Osteoblast (primary cell): ENCODE results near the gene DPYSL4. TPM values are rescaled to one million over a fixed set of nuclear protein-coding genes. Genes with fewer than 3 reads are reported as not detected.

Experiments
- DNase-seq: peaks from one replicate; pipeline ENCODE4 v3.0.0; 2011; ENCODE audit warnings: low spot score, mixed read lengths; ENCODE audit not compliant: insufficient read length; ENCODE audit errors: missing footprints
- H2AFZ ChIP-seq: 2 replicates; pipeline ENCODE4 v1.6.0; 2011; ENCODE audit warnings: mild to moderate bottlenecking, low read length
- H3K27ac ChIP-seq: 2 replicates; pipeline ENCODE4 v1.5.1; 2011; ENCODE audit warnings: mild to moderate bottlenecking, low read depth, low read length, moderate library complexity
- H3K27me3 ChIP-seq: 2 replicates; pipeline ENCODE4 v1.6.0; 2012; ENCODE audit warnings: mild to moderate bottlenecking, control low read depth, inconsistent platforms, low read length, moderate library complexity; ENCODE audit not compliant: insufficient read depth
- H3K36me3 ChIP-seq: 2 replicates; pipeline ENCODE4 v1.5.1; 2011; ENCODE audit warnings: mild to moderate bottlenecking, low read length, control low read depth, moderate library complexity; ENCODE audit not compliant: insufficient read depth
- H3K4me1 ChIP-seq: 2 replicates; pipeline ENCODE4 v1.5.1; 2011; ENCODE audit warnings: mild to moderate bottlenecking, low read length, control low read depth, moderate library complexity; ENCODE audit not compliant: insufficient read depth
- H3K4me2 ChIP-seq: 2 replicates; pipeline ENCODE4 v1.6.0; 2011; ENCODE audit warnings: mild to moderate bottlenecking, low read length; ENCODE audit not compliant: insufficient read depth
- H3K4me3 ChIP-seq: fragments of 200-600 bp; sonication (generic); 3 replicates; pipeline ENCODE4 v1.5.1; 2012; ENCODE audit warnings: mild to moderate bottlenecking, low read length, inconsistent platforms; ENCODE audit not compliant: insufficient read depth
- H3K79me2 ChIP-seq: 2 replicates; pipeline ENCODE4 v1.6.0; 2012; ENCODE audit warnings: mild to moderate bottlenecking, low read length, control low read depth, inconsistent platforms; ENCODE audit not compliant: insufficient read depth
- H3K9me3 ChIP-seq: 2 replicates; pipeline ENCODE4 v1.5.1; 2011; ENCODE audit warnings: low read depth, low read length, control low read depth
- H4K20me1 ChIP-seq: 2 replicates; pipeline ENCODE4 v1.6.0; 2012; ENCODE audit warnings: mild to moderate bottlenecking, low read length, control low read depth; ENCODE audit not compliant: insufficient read depth
- total RNA-seq: library from RNA; depleted of rRNA; stranded (reverse); fragments of >200 nt; gene quantifications from 2 replicates; pipeline ENCODE4 v1.2.3, GENCODE V29; 2012
- TF ChIP-seq, protein P1 (sequence below): IDR thresholded peaks from 2 replicates; pipeline ENCODE4 v1.5.1; 2011; ENCODE audit warnings: mild to moderate bottlenecking, low read depth, low read length, moderate library complexity; ENCODE audit errors: extremely low read depth

Gene DPYSL4
- total RNA-seq, 1 donor: 0.72 TPM

DNA sequence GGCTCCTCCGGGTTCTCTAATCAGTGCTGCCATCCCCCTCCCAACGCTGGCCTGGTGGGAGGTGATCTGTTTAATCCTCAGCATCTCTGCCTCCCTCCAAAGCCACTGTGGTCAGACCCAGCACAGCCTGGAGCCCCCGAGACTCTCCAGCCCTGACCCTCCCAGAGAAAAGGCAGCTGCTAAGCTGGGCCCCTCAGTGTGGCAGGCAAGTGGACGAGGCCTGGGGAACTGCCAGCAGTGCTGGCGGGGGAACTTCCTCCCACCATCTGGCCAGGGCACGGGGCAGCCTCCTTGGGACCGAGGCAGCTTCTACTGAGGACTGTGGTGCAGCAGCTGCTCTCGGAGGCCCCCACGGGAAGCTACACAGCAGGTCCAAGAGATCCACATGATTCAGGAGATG, 51.1 kb downstream of the DPYSL4 start:
- no peaks in the 10 kb centered on the region for H4K20me1 ChIP-seq
- peak; percentile 66 for DNase-seq

DNA sequence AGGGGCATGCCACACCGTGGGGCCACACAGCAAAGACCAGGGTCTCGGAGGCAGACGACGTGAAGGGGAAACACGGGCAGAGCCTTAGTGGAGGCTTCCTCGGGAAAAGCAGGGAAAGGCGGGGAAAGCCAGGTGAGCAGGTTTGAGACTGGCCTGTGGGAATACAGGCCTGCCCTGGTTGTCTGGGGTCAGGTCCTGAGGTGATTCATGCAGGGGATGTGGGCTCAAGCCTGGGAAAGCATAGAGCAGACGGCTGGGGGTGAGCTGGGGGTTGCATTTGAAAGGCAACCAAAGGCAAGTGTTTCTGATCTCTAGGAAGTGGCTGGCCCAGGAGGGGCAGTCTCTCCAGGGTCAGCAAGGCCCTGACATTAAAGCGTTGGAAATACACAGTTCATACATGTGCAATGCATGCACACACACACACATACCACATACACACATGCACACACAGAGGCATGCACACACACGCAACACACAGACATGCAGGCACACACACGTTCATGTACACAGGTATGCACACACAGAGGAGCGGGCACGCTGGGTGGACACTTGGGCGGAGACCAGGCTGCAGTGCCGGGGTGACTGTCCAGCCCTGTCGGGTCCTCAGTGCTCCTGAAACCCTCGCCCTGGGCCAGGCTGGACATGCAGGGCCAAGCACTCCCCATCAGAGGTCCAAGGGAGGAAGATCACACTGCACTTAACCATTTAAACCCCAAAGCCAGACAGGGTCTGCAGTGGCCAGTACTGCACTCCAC, 51.8 kb downstream of the DPYSL4 start:
- no peaks in the 10 kb centered on the region for H4K20me1 ChIP-seq
- H2AFZ ChIP-seq: no peak overlapping the region
- TF ChIP-seq, protein P1, sequence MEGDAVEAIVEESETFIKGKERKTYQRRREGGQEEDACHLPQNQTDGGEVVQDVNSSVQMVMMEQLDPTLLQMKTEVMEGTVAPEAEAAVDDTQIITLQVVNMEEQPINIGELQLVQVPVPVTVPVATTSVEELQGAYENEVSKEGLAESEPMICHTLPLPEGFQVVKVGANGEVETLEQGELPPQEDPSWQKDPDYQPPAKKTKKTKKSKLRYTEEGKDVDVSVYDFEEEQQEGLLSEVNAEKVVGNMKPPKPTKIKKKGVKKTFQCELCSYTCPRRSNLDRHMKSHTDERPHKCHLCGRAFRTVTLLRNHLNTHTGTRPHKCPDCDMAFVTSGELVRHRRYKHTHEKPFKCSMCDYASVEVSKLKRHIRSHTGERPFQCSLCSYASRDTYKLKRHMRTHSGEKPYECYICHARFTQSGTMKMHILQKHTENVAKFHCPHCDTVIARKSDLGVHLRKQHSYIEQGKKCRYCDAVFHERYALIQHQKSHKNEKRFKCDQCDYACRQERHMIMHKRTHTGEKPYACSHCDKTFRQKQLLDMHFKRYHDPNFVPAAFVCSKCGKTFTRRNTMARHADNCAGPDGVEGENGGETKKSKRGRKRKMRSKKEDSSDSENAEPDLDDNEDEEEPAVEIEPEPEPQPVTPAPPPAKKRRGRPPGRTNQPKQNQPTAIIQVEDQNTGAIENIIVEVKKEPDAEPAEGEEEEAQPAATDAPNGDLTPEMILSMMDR: no peak
- H3K4me1 ChIP-seq: no peaks in the 10 kb centered on the region
- no peaks in the 10 kb centered on the region for H3K79me2 ChIP-seq
- H3K36me3 ChIP-seq: no peaks in the 10 kb centered on the region
- H3K9me3 ChIP-seq: no peaks in the 10 kb centered on the region
- no peak overlapping the region for H3K4me2 ChIP-seq
- H3K4me3 ChIP-seq: no peak overlapping the region
- no peaks in the 10 kb centered on the region for H3K27me3 ChIP-seq
- no peak overlapping the region for H3K27ac ChIP-seq
- DNase-seq: peak; percentile 73

More for the DNA sequence above, 51.1 kb downstream of the DPYSL4 start:
- Histone ChIP-seq H3K9me3 (no peaks in the 10 kb centered on the region), H3K27me3 (no peaks in the 10 kb centered on the region), H3K4me1 (no peaks in the 10 kb centered on the region), H3K27ac (no peak overlapping the region), H3K4me3 (no peak overlapping the region), H2AFZ (no peak overlapping the region), H3K36me3 (no peaks in the 10 kb centered on the region), H3K4me2 (no peak overlapping the region), H3K79me2 (no peaks in the 10 kb centered on the region)
- TF ChIP-seq, protein P1: no peak

DNA sequence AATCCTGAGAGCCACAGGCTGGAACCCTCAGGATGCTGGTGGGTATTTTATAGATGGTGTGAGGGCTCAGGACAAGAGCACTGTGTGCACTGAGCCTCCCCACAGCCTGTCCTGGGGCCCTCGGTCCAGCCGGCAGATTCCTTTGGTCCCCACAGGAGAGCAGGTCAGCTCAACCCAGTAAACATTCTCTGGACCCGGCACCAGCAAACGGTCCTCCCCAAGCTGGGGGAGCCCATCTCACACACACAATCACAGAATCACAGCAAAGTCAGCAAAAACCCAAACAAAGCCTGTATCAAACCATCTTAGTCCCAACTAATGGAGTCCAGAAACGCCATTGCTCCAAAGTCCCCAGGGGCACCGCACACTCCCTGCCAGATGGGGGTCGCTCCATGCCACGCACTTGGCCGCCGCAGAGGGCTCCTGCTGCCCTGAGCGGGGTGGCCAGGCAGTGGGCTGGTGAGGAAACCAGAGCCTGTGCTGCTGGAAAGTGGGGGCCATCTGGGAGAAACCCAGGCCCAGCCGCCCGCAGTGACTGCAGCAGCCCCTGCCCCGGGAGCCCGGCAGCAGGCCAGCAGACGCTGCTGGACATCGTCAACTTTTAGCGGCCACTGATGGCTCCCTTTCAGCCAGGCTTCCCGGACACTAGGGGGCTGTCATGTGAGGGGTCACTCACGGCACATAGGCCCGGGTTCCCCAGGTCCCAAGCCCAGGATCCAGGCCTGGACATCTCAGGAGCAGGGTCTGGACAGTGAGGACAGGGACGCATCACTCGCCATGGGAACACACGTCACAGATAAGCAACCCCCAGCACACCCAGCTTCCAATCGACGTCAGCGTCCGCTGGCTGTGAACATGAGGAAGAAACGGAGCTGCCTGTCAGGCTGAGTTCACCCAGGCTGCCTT, 52.6 kb downstream of the DPYSL4 start:
- no peaks in the 10 kb centered on the region for H3K36me3 ChIP-seq
- no peaks in the 10 kb centered on the region for H4K20me1 ChIP-seq
- DNase-seq: peak; percentile 79
- H3K9me3 ChIP-seq: no peaks in the 10 kb centered on the region
- no peak overlapping the region for H3K4me3 ChIP-seq
- no peak overlapping the region for H2AFZ ChIP-seq
- H3K4me2 ChIP-seq: no peak overlapping the region
- TF ChIP-seq, protein P1: no peak
- H3K27me3 ChIP-seq: no peaks in the 10 kb centered on the region
- H3K27ac ChIP-seq: no peak overlapping the region
- no peaks in the 10 kb centered on the region for H3K4me1 ChIP-seq
- H3K79me2 ChIP-seq: no peaks in the 10 kb centered on the region

DNA sequence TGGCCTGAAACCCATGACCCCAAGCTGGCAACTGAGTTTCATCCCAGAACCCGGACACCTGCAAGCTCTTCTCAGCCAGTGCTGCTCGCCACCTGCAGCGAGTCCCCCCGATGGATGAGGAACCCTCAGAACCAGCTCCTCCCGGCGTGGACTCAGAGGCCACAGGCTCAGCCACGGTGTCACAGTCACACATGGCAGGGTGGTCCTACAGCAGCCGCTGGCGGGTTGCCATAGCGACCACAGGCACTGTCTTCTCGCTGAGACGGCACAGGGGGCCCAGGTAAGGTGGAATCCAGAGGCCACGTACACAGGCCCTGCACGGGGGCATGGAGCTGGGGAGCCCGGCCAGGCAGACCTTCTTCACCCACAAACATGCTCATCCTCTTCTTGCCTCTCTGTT, 53.4 kb downstream of the DPYSL4 start:
- H2AFZ ChIP-seq: no peak overlapping the region
- DNase-seq: no peak
- no peak overlapping the region for H3K4me2 ChIP-seq
- no peak overlapping the region for H3K27ac ChIP-seq
- H4K20me1 ChIP-seq: no peaks in the 10 kb centered on the region
- H3K36me3 ChIP-seq: no peaks in the 10 kb centered on the region
- no peaks in the 10 kb centered on the region for H3K27me3 ChIP-seq
- H3K4me3 ChIP-seq: no peak overlapping the region
- no peaks in the 10 kb centered on the region for H3K79me2 ChIP-seq
- TF ChIP-seq, protein P1: no peak
- H3K4me1 ChIP-seq: no peaks in the 10 kb centered on the region
- no peaks in the 10 kb centered on the region for H3K9me3 ChIP-seq
